H9 (cell line): ENCODE data around the gene PRKCB. TPM values are rescaled to one million over a fixed set of nuclear protein-coding genes. Genes with fewer than 3 reads are reported as not detected.

Source experiments
- DNase-seq: peaks from one replicate; pipeline ENCODE4 v3.0.0-alpha.2; 2017
- H2AFZ ChIP-seq: one replicate; pipeline ENCODE4 v1.6.1; 2013; ENCODE audit warnings: mild to moderate bottlenecking, low read length, control low read depth, moderate library complexity
- H2AK5ac ChIP-seq: 2 replicates; pipeline ENCODE4 v1.6.1; 2013; ENCODE audit warnings: low read length, control low read depth, mixed read lengths; ENCODE audit not compliant: insufficient read length
- H2BK120ac ChIP-seq: one replicate; pipeline ENCODE4 v1.6.1; 2013; ENCODE audit warnings: low read depth, mild to moderate bottlenecking, low read length, control low read depth, inconsistent platforms; ENCODE audit not compliant: poor library complexity, severe bottlenecking
- H2BK12ac ChIP-seq: 2 replicates; pipeline ENCODE4 v1.6.1; 2013; ENCODE audit warnings: low read length, control low read depth, mixed read lengths, low read depth; ENCODE audit not compliant: insufficient read length
- H2BK15ac ChIP-seq: 2 replicates; pipeline ENCODE4 v1.6.1; 2013; ENCODE audit warnings: low read depth, low read length, control low read depth
- H2BK20ac ChIP-seq: one replicate; pipeline ENCODE4 v1.6.1; 2013; ENCODE audit warnings: low read depth, mild to moderate bottlenecking, low read length, control low read depth, inconsistent platforms; ENCODE audit not compliant: poor library complexity, severe bottlenecking
- H2BK5ac ChIP-seq: 2 replicates; pipeline ENCODE4 v1.6.1; 2013; ENCODE audit warnings: low read length, control low read depth, mixed read lengths; ENCODE audit not compliant: insufficient read length
- H3K14ac ChIP-seq: 2 replicates; pipeline ENCODE4 v1.6.1; 2013; ENCODE audit warnings: low read length, control low read depth; ENCODE audit not compliant: insufficient read depth
- H3K18ac ChIP-seq: 2 replicates; pipeline ENCODE4 v1.6.1; 2013; ENCODE audit warnings: low read depth, mild to moderate bottlenecking, mixed read lengths, low read length, control low read depth; ENCODE audit not compliant: insufficient read length
- H3K23ac ChIP-seq: 2 replicates; pipeline ENCODE4 v1.6.1; 2013; ENCODE audit warnings: low read length, control low read depth, mixed read lengths, low read depth; ENCODE audit not compliant: insufficient read length
- H3K23me2 ChIP-seq: 2 replicates; pipeline ENCODE4 v1.6.1; 2013; ENCODE audit warnings: low read depth, mild to moderate bottlenecking, mixed read lengths, low read length, control low read depth; ENCODE audit not compliant: insufficient read length, poor library complexity, severe bottlenecking
- H3K27ac ChIP-seq: 2 replicates; pipeline ENCODE4 v1.5.1; 2013; ENCODE audit warnings: low read length, control low read depth, mixed read lengths, low read depth; ENCODE audit not compliant: insufficient read length
- H3K27me3 ChIP-seq: 2 replicates; pipeline ENCODE4 v1.6.1; 2013; ENCODE audit warnings: low read length, control low read depth, inconsistent platforms; ENCODE audit not compliant: insufficient read depth
- H3K4ac ChIP-seq: 2 replicates; pipeline ENCODE4 v1.6.1; 2013; ENCODE audit warnings: low read depth, mild to moderate bottlenecking, control low read depth, inconsistent platforms, low read length, moderate library complexity
- H3K4me1 ChIP-seq: 2 replicates; pipeline ENCODE4 v1.6.1; 2013; ENCODE audit warnings: low read length, control low read depth, inconsistent platforms; ENCODE audit not compliant: insufficient read depth
- H3K4me2 ChIP-seq: 2 replicates; pipeline ENCODE4 v1.6.1; 2013; ENCODE audit warnings: low read length, control low read depth, mixed read lengths; ENCODE audit not compliant: insufficient read length, insufficient read depth
- H3K56ac ChIP-seq: 2 replicates; pipeline ENCODE4 v1.6.1; 2013; ENCODE audit warnings: low read depth, mild to moderate bottlenecking, mixed read lengths, low read length, control low read depth; ENCODE audit not compliant: insufficient read length
- H3K79me1 ChIP-seq: 2 replicates; pipeline ENCODE4 v1.6.1; 2013; ENCODE audit warnings: low read depth, mild to moderate bottlenecking, moderate library complexity, low read length, control low read depth, inconsistent platforms; ENCODE audit not compliant: insufficient read depth, poor library complexity, severe bottlenecking
- H3K79me2 ChIP-seq: 2 replicates; pipeline ENCODE4 v1.6.1; 2013; ENCODE audit warnings: low read length, control low read depth, inconsistent platforms; ENCODE audit not compliant: insufficient read depth
- H3K9ac ChIP-seq: 2 replicates; pipeline ENCODE4 v1.6.1; 2013; ENCODE audit warnings: low read length, control low read depth, mixed read lengths; ENCODE audit not compliant: insufficient read length; ENCODE audit errors: extremely low read depth
- H3K9me3 ChIP-seq: one replicate; pipeline ENCODE4 v1.6.1; 2013; ENCODE audit warnings: low read depth, low read length, inconsistent platforms; ENCODE audit not compliant: control insufficient read depth
- H3T11ph ChIP-seq: one replicate; pipeline ENCODE4 v1.6.1; 2013; ENCODE audit warnings: mild to moderate bottlenecking, low read length, control low read depth, inconsistent platforms
- H4K20me1 ChIP-seq: one replicate; pipeline ENCODE4 v1.6.1; 2013; ENCODE audit not compliant: control insufficient read depth, insufficient read length, insufficient read depth
- H4K5ac ChIP-seq: 2 replicates; pipeline ENCODE4 v1.6.1; 2013; ENCODE audit warnings: low read depth, mild to moderate bottlenecking, mixed read lengths, low read length, control low read depth; ENCODE audit not compliant: insufficient read length
- H4K8ac ChIP-seq: replicated peaks from 2 replicates; pipeline ENCODE4 v1.6.1; 2013; ENCODE audit warnings: low read length, control low read depth, mixed read lengths, low read depth; ENCODE audit not compliant: insufficient read length
- H4K91ac ChIP-seq: 2 replicates; pipeline ENCODE4 v1.6.1; 2013; ENCODE audit warnings: low read depth, mild to moderate bottlenecking, moderate library complexity, mixed read lengths, low read length, control low read depth; ENCODE audit not compliant: insufficient read length
- H3K27ac Mint-ChIP-seq, 3 experiments: 2 replicates in 2 of 3; 3 replicates in 1 of 3; pipeline ENCODE4 v1.8.0; 2020 to 2021; ENCODE audit warnings: mixed read lengths in 3 of 3, mild to moderate bottlenecking in 1 of 3, moderate library complexity in 1 of 3
- H3K27me3 Mint-ChIP-seq: 2 replicates; pipeline ENCODE4 v1.8.0; 2021; ENCODE audit warnings: low read depth, mild to moderate bottlenecking, moderate library complexity, mixed read lengths
- H3K36me3 Mint-ChIP-seq, 3 experiments: 2 replicates in 2 of 3; 3 replicates in 1 of 3; pipeline ENCODE4 v1.8.0; 2020 to 2021; ENCODE audit warnings: low read depth in 3 of 3, mixed read lengths in 3 of 3; ENCODE audit not compliant: insufficient read depth in 1 of 3
- H3K4me1 Mint-ChIP-seq, 2 experiments: 2 replicates each; pipeline ENCODE4 v1.8.0; 2020; ENCODE audit warnings: mixed read lengths in 2 of 2
- H3K4me3 Mint-ChIP-seq, 2 experiments: 2 replicates in 1 of 2; 3 replicates in 1 of 2; pipeline ENCODE4 v1.8.0; 2020 to 2021; ENCODE audit warnings: mild to moderate bottlenecking in 2 of 2, mixed read lengths in 2 of 2, moderate library complexity in 1 of 2
- H3K9me3 Mint-ChIP-seq, 2 experiments: 2 replicates in 1 of 2; 3 replicates in 1 of 2; pipeline ENCODE4 v1.8.0; 2020; ENCODE audit warnings: mild to moderate bottlenecking in 2 of 2, mixed read lengths in 2 of 2, moderate library complexity in 1 of 2
- WGBS: extraction: QIAGEN DNeasy Blood & Tissue Kit; methylation state at CpG from one replicate; pipeline ENCODE4 v1.1.7; 2013; ENCODE audit warnings: missing lambda C conversion rate, low lambda C conversion rate, mixed read lengths; ENCODE audit not compliant: insufficient read length; ENCODE audit errors: extremely low coverage; 5-methylcytosine and 5-hydroxymethylcytosine counted together
- total RNA-seq: library from RNA; stranded (reverse); gene quantifications from 2 replicates; pipeline ENCODE4 v1.2.1, GENCODE V29; 2021
- TF ChIP-seq, protein P1 (sequence below): fragments of 200-600 bp; sonication (generic); conservative IDR thresholded peaks from 3 replicates; pipeline ENCODE4 v1.8.0; 2021; ENCODE audit warnings: antibody characterized with exemption, mild to moderate bottlenecking

PRKCB gene
- total RNA-seq, 1 experiment from 2014 or later = 7.0 TPM

DNA sequence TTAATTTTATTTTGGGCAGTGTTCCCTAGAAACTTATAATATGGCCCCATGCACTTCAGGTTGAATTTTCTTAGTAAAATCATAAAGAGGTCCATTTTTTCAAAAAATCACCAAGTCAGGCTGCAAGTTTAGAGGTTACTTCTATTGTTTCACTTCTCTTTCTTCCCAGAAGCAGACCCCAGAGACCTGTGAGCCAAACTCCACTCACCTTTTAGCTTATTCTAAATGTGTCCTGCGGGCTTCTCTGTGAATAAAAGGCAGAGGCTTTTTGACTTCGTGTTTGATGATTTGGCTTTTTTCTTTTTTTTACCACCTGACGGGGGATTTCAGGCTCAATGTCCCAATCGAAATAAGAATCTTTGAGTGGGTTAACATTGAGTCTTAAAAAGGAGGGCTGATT, 7.4 kb downstream of the PRKCB start:
- Histone ChIP-seq H3K4me2 (no peak overlapping the region), H3K23me2 (no peaks in the 10 kb centered on the region), H3K18ac (no peak overlapping the region), H3T11ph (no peak overlapping the region), H3K56ac (no peak overlapping the region), H2BK20ac (no peak overlapping the region), H4K91ac (no peak overlapping the region), H3K9me3 (no peaks in the 10 kb centered on the region), H3K23ac (no peak overlapping the region), H2BK15ac (no peak overlapping the region), H3K27me3 (no peaks in the 10 kb centered on the region; the same call in 1 of the 2 replicates), H2BK12ac (no peak overlapping the region), H3K14ac (no peak overlapping the region), H4K8ac (no peak overlapping the region), H3K79me1 (no peaks in the 10 kb centered on the region), H2AK5ac (no peak overlapping the region), H3K4ac (no peak overlapping the region), H3K4me1 (no peaks in the 10 kb centered on the region), H3K79me2 (no peaks in the 10 kb centered on the region), H4K20me1 (no peaks in the 10 kb centered on the region), H2BK120ac (no peak overlapping the region), H2BK5ac (no peak overlapping the region), H2AFZ (no peak overlapping the region), H3K27ac (no peak overlapping the region), H3K9ac (no peak overlapping the region), H4K5ac (no peak overlapping the region)
- Mint-ChIP-seq H3K4me3 (no peak overlapping the region), H3K9me3 (no peaks in the 10 kb centered on the region; a peak in 1 of 5 replicates), H3K27ac (no peak overlapping the region), H3K36me3 (no peaks in the 10 kb centered on the region), H3K4me1 (0 out of 4 replicates have a peak, but pooled peaks cover 0 to 5% of the 10 kb centered on the region in 2 experiments), H3K27me3 (peaks cover 49% of the 10 kb centered on the region)
- WGBS = no CpG with 5 or more reads among the region's 4 CpGs
- no peak for DNase-seq
- TF ChIP-seq, protein P1, sequence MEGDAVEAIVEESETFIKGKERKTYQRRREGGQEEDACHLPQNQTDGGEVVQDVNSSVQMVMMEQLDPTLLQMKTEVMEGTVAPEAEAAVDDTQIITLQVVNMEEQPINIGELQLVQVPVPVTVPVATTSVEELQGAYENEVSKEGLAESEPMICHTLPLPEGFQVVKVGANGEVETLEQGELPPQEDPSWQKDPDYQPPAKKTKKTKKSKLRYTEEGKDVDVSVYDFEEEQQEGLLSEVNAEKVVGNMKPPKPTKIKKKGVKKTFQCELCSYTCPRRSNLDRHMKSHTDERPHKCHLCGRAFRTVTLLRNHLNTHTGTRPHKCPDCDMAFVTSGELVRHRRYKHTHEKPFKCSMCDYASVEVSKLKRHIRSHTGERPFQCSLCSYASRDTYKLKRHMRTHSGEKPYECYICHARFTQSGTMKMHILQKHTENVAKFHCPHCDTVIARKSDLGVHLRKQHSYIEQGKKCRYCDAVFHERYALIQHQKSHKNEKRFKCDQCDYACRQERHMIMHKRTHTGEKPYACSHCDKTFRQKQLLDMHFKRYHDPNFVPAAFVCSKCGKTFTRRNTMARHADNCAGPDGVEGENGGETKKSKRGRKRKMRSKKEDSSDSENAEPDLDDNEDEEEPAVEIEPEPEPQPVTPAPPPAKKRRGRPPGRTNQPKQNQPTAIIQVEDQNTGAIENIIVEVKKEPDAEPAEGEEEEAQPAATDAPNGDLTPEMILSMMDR = no peak
